Astrocyte of the hippocampus (primary cell): Measurements from ENCODE around the gene GNS.
A peak's percentile ranks its signal among the peaks of the same experiment; 100 is the strongest.

Experiments
- DNase-seq: peaks from one replicate; pipeline ENCODE4 v3.0.0; 2011; ENCODE audit warnings: low read depth, low spot score

Gene GNS

DNA sequence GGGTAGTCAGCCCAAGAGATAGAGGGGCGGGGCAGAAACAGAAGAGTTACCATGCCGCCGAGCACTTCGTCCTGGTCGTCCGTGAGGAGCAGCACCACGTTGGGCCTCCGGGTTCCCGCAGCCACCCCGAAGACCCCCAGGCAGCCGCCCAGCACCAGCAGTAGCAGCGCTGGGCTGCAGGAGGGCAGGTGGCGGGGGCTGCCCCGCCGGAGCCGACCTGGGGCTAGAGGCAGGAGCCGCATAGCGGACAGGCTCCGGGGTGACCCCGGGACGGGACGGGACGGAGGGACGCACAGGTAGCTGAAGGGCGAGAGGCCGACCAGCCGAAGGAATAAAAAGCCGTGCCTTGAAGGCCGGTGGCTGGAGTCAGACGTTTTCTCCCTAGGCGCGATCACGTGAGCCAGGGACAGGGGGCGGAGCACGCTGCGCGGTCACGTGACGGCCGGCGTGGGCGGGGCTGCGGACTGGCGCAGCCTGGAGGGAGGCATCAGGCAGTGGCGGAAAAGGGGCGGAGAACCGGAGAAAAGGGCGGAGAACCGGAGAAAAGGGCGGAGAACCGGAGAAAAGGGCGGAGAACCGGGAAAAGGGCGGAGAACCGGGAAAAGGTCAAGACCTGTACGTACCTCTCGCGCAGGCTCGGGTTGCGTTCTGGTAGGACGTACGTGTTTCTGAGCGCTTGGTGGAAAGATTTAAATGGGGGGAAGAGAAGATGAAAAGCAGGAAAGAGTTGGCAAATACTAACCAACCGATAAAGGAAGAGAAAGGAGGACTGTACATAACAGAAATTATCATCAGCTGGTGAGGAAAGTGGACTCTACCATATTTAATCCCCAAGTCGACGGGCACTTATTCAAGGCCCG lies at the start of gene GNS:
Gene GNS, minus strand, starts transcription at position 372 of the 860 bp plus-strand sequence. Its CDS starts 130 bp downstream, at position 242.
- peak; percentile 97 for DNase-seq

- DNase-seq, result no peak
Observed at GRCh38 chr12:64808110-64808509, 48.9 kb upstream of the GNS start.

DNA sequence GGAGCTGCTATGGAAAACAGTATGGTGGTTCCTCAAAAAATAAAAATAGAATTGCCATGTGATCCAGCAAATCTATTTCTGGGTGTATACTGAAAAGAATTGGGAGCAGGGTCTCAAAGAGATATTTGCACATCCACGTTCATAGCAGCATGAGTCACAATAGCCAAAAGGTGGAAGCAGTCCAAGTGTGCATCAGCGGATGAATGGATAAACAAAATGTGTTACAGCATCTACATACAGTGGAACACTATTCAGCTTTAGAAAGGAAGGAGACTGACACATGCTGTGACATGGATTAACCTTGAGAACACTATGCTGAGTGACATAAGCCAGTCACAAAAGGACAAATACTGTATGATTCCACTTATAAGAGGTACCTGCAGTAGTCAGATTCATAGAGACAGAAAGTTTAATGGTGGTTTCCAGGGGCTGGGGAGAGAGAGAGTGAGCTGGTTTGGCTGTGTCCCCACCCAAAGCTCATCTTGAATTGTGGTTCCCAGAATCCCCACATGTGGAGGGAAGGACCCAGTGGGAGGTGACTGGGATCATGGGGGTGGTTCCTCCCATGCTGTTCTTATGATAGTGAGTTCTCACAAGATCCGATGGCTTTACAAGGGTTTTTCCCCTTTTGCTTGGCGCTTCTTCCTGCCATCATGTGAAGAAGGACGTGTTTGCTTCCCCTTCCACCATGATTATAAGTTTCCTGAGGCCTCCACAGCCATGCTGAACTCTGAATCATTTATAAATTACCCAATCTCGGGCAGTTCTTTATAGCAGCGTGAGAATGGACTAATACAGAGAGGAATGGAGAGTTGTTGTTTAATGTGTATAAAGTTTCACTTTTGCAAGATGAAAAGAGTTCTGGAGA lies 47.6 kb upstream of the GNS start:
- DNase-seq, result peak; percentile 28

GRCh38 chr12:64806173-64806572 lies 47.0 kb upstream of the GNS start:
- no peak for DNase-seq

- DNase-seq, result peak; percentile 68
Observed at GRCh38 chr12:64802180-64802775, 43.1 kb upstream of the GNS start.

DNA sequence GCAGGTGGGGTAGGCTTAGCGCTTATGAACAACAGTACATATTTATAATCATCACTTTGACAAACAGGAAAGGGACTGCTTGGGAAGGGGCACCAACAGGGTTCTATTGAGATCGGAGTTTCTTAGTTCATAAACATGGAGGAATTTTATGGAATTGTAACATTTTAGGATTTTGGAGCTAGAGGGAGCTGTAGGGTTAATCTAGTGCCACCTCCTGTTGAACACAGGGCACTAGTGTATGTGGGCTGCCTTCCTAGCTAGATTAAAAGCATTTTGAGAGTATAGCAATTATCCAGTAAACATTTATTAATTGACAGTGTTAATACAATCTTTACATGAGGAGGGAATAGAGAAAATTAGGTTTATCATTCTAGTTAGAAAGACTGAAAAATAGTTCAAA lies 42.2 kb upstream of the GNS start:
- no peak for DNase-seq

DNA sequence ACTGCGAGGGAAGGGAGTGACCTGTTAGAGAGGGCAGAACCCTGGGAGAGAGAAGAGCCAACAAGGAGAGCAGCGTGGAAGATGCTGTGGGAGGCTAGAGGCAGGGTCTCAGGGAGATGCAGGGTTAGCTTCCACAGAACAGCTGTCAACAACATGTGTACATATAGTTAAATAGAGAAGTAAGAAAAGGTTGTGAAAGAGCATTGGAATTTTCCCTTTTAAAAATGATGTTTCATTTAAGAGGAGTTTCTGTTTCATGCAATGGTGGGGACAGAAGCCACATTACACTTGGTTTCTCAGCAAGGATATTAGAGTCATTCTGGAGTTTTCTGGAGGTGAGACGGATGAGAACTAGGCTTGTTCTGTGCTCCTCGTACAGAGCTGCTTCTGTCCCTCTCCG lies 41.4 kb upstream of the GNS start:
- no peak for DNase-seq

- DNase-seq, result no peak
Observed at GRCh38 chr12:64798165-64798564, 39.0 kb upstream of the GNS start.

DNA sequence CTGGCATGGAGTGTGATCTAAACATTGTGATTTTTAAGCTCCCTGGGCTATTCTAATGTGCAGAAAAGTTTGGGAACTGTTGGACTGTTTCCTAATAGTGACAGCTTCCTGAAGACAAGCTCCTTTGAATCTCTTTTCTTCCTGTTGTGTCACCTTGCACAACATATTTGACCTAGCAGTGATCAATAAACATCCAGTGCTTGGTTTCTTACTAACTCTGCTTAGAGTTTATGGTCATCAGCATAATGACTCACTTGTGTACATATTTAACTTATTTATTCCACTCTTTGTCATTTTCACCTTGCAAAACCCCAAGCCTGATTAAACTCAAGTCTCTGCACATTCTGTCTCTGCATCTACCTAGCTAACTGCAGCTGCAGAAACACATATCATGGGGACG lies 38.0 kb upstream of the GNS start:
- no peak for DNase-seq

- peak; percentile 92 for DNase-seq
Observed at GRCh38 chr12:64796205-64796845, 37.1 kb upstream of the GNS start.

- DNase-seq, result no peak
Observed at GRCh38 chr12:64794305-64794704, 35.1 kb upstream of the GNS start.

DNA sequence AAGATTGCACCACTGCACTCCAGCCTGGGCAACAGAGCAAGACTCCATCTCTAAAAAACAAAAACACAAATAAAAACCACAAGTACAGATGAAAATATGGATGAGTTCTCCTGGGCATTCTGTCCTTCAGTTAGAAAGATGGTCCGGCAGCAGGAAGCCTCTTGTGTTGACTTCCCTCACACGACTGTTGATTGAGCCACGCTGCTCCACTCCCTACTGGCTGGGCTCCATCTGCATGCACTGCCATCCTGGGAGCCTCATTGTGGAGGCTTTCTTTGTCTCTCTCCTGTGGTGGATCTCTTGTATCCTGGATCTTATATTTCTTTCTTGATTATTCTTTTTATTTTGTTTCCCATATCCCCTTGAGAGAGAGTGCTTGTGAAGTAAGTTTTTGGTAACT lies 34.4 kb upstream of the GNS start:
- DNase-seq, result no peak

GRCh38 chr12:64792128-64792527 lies 32.9 kb upstream of the GNS start:
- DNase-seq, result no peak

GRCh38 chr12:64791036-64791435 lies 31.8 kb upstream of the GNS start:
- no peak for DNase-seq

- no peak for DNase-seq
Observed at GRCh38 chr12:64790166-64790565, 31.0 kb upstream of the GNS start.

- DNase-seq, result no peak
Observed at GRCh38 chr12:64785838-64786237, 26.6 kb upstream of the GNS start.

DNA sequence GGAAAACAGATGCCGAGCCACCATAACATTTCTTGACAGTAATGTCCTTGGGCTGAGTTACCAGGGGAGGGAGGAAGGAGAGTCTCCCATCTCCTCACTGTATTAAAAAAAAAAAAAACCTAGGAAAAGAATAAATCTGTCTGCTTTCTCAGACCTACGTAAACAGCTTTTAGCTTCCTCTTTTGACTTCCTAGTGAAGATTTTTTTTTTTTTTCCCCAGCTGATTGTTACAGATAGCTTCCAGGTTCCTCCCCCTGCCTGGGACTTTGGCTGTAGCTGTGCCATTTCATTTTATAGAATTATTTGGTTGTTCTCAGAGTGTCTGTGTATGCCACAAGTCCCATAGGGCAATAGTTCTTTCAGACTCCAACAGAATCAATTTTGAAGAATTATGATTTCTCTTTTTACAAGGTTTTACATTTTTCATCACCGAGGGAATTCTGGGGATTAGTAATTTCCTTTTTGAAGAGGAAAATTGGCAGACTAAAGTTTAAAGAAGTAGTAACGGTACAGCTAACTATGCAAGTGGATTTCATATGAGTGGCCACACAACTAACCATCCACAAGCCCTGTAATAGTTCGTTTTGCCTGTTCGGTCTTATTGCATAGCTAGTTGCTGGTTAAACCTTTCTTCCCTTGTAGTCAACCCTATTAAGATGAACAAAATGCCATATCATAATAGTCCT lies 23.1 kb upstream of the GNS start:
- DNase-seq, result no peak

DNA sequence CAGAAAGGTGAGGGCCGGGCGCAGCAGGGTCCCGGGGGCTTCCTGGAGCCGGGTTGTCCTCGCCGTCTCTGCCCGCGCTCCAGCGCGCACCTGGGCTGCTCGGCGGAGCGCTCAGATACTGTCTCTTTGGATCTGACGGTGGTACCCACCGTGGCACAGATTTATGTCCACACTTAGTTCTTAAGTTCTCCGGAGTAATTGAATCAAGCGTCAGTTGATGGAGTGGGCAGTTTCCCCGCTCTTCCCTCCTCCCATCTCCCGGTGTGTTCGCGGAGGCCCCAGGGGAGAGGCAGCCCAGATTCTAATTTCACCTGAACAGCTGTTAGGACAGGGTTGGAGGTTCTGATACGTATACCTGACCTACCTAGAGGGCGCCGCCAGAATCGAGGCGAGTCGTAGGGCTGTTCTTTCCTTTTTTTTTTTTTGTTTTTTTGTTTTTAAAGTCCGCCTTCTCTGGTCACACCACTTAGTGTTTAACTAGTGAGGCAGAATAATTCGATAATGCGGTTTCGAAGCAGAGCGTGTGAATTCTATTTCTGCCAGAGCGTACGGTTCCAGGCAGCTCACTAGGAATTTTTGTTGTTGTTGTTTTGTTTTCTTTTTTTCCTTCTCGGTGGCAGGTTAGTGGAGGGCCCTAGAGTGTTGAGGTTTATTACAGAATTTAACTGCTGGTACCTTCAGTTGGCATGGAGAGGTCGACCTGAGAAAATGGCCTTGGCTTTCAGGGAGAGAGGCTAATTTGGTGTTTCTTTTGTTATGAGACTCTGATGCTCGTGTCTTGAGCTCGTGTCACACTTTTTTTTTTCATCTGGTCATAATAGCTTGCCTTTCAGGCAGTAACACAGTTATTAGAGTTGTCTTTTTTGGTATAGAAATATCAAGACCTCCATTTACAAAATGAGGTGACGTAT lies 22.3 kb upstream of the GNS start:
- DNase-seq, result peak; percentile 68

- peak; percentile 45 for DNase-seq
Observed at GRCh38 chr12:64780531-64781279, 21.5 kb upstream of the GNS start.
